Activated naive CD4-positive, alpha-beta T cell treated with anti-CD3 and anti-CD28 coated beads, Interleukin-2, amount 10 ng/mL, durations not matched to agents 7 days and 5 days (primary cell): ENCODE data around the gene CALN1.

ENCODE experiments used
- CTCF ChIA-PET: fragments of 350-600 bp; sonication (Branson Sonifier 250); formaldehyde crosslinking; loops from one replicate; lab custom pipeline; 2021; ENCODE audit warnings: antibody characterized with exemption; lab: Charles Lee
- DNase-seq: peaks from one replicate; pipeline ENCODE4 v3.0.0-alpha.2; 2020
- H3K27ac Mint-ChIP-seq: one replicate; pipeline ENCODE4 v1.8.0; 2021; ENCODE audit warnings: mild to moderate bottlenecking, moderate library complexity, mixed read lengths
- H3K27me3 Mint-ChIP-seq: one replicate; pipeline ENCODE4 v1.8.0; 2021; ENCODE audit warnings: mild to moderate bottlenecking, mixed read lengths
- H3K36me3 Mint-ChIP-seq: one replicate; pipeline ENCODE4 v1.8.0; 2021; ENCODE audit warnings: mixed read lengths
- H3K4me1 Mint-ChIP-seq: one replicate; pipeline ENCODE4 v1.8.0; 2021; ENCODE audit warnings: mixed read lengths
- H3K4me3 Mint-ChIP-seq: one replicate; pipeline ENCODE4 v1.8.0; 2021; ENCODE audit warnings: mild to moderate bottlenecking, moderate library complexity, mixed read lengths
- H3K9me3 Mint-ChIP-seq: one replicate; pipeline ENCODE4 v1.8.0; 2021; ENCODE audit warnings: mixed read lengths

Gene CALN1

DNA sequence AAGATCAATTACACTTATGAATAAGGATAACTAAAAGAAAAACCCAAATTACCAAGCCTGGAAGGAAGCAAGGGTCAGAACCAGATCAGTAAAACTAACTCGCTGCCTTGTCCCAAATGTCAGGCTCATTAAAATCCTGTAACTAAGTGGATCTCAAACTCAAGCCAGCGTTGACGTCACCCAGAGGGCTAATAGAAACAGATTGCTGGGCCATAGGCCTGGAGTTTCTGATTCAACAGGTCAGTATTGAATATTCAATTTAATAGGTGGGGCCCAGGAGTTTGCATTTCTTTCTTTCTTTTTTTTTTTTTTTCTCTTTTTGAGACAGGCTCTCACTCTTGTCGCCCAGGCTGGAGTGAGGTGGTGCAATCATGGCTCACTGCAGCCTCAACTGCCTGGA, 397.0 kb downstream of the CALN1 start:
- H3K27ac Mint-ChIP-seq = no peak overlapping the region
- DNase-seq = no peak
- H3K27me3 Mint-ChIP-seq = no peaks in the 10 kb centered on the region
- H3K4me3 Mint-ChIP-seq = no peak overlapping the region
- CTCF ChIA-PET = no interaction called here
- peaks cover 8% of the 10 kb centered on the region for H3K9me3 Mint-ChIP-seq
- H3K36me3 Mint-ChIP-seq = no peaks in the 10 kb centered on the region
- no peaks in the 10 kb centered on the region for H3K4me1 Mint-ChIP-seq

DNA sequence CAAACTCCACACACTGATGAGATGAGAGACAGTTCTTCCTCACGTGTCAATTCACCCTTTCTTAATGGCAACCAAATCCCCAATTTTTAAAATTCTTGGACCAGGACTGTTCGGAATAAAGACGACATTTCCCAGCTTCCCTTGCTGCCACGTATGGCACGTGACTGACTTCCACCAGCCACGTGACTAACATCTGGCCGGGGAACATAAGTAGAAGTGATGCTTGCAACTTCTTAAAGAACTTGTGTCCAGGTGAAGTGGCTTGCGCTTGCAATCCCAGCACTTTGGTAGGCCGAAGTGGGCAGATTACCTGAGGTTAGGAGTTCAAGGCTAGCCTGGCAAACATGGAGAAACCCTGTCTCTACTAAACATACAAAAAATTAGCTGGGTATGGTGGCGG, 405.1 kb downstream of the CALN1 start:
- no peaks in the 10 kb centered on the region for H3K36me3 Mint-ChIP-seq
- no peak overlapping the region for H3K27ac Mint-ChIP-seq
- H3K9me3 Mint-ChIP-seq = peaks cover 10% of the 10 kb centered on the region
- no peaks in the 10 kb centered on the region for H3K27me3 Mint-ChIP-seq
- H3K4me1 Mint-ChIP-seq = no peaks in the 10 kb centered on the region
- no peak for DNase-seq
- no peak overlapping the region for H3K4me3 Mint-ChIP-seq
- CTCF ChIA-PET = no interaction called here

DNA sequence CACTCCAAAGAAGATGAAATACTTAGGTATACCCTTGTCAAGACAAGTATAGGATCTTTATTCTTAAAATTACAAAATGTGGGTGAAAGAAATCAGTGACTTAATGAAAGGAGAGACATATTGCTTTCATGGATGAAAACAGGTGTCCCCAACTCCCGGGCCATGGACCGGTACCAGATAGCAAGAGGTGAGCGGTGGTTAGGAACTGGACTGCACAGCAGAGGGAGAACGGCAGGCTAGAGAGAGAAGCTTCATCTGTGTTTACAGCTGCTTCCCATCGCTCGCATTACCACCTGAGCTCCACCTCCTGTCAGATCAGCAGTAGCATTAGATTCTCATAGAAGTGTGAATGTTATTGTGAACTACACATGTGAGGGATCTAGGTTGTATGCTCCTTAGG, 408.9 kb downstream of the CALN1 start:
- DNase-seq = no peak
- no peak overlapping the region for H3K27ac Mint-ChIP-seq
- no peaks in the 10 kb centered on the region for H3K27me3 Mint-ChIP-seq
- H3K4me3 Mint-ChIP-seq = no peak overlapping the region
- CTCF ChIA-PET = no interaction called here
- no peaks in the 10 kb centered on the region for H3K36me3 Mint-ChIP-seq
- H3K9me3 Mint-ChIP-seq = peaks cover 4% of the 10 kb centered on the region
- no peaks in the 10 kb centered on the region for H3K4me1 Mint-ChIP-seq

DNA sequence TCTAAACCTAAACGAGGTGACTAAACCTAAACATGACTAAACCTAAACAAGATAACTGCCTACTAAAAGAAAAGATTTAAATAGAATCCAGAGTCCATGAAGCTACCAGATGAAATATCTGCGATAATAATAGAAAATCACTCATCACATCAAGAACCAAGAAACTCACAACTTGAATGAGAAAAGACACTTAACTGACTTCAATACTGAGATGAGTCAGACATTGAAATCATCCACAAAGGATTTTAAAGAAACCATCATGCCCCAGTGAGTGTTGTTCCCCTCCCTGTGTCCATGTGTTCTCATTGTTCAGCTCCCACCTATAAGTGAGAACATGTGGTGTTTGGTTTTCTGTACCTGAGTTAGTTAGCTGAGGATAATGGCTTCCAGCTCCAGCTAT, 416.0 kb downstream of the CALN1 start:
- Mint-ChIP-seq H3K4me3 (no peak overlapping the region), H3K4me1 (no peaks in the 10 kb centered on the region), H3K36me3 (no peaks in the 10 kb centered on the region), H3K27me3 (no peaks in the 10 kb centered on the region), H3K27ac (no peak overlapping the region), H3K9me3 (peaks cover 10% of the 10 kb centered on the region)
- DNase-seq = no peak
- CTCF ChIA-PET = no interaction called here

DNA sequence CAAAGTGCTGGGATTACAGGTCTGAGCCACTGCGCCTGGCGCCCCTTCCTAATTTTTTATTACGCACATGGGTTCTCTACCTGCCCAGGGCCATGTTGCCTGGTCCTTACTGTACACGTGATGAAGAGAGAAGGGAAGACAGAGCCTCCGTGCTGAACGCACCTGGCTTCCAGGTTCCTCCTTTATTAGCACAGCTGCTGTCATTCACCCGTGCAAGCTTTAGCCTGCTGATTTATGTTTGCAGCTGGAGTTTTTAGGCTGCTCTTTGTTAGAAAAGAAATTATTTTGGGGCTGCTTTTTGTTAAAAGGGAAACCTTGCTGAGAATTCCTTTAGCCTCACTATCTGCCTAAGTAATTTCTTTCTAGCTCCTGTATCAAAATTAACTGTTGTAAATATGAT, 417.0 kb downstream of the CALN1 start:
- H3K4me1 Mint-ChIP-seq = no peaks in the 10 kb centered on the region
- no peak overlapping the region for H3K4me3 Mint-ChIP-seq
- CTCF ChIA-PET = no interaction called here
- no peak overlapping the region for H3K27ac Mint-ChIP-seq
- no peak for DNase-seq
- no peaks in the 10 kb centered on the region for H3K27me3 Mint-ChIP-seq
- peaks cover 13% of the 10 kb centered on the region for H3K9me3 Mint-ChIP-seq
- H3K36me3 Mint-ChIP-seq = no peaks in the 10 kb centered on the region

DNA sequence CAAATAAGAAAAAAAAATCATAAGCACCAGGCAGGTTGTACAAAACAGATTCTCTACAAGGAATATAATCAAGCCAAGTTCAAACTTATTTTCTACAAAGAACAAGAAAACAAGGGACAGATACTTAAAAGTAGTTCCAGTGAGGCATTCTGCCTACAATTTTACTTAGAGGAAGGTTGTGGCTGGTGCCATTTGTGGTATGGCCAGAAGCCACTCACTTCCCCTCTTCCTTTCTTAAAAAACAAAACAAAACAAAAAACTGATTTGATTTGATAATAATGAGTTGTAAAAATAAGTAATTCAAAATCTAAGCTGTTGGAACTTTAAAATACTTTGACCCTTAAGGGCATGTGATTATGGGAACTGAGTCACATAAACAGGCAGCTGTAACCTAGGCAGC, 420.6 kb downstream of the CALN1 start:
- no peak for DNase-seq
- Mint-ChIP-seq H3K36me3 (no peaks in the 10 kb centered on the region), H3K9me3 (peaks cover 18% of the 10 kb centered on the region), H3K4me1 (no peaks in the 10 kb centered on the region), H3K27me3 (no peaks in the 10 kb centered on the region), H3K27ac (no peak overlapping the region), H3K4me3 (no peak overlapping the region)
- CTCF ChIA-PET = no interaction called here

GRCh38 chr7:71990138-71990462, 422.0 kb downstream of the CALN1 start:
- CTCF ChIA-PET = no interaction called here
- Mint-ChIP-seq H3K27me3 (no peaks in the 10 kb centered on the region), H3K36me3 (no peaks in the 10 kb centered on the region), H3K27ac (no peak overlapping the region), H3K4me3 (no peak overlapping the region), H3K4me1 (no peaks in the 10 kb centered on the region), H3K9me3 (peaks cover 14% of the 10 kb centered on the region)
- no peak for DNase-seq

- Mint-ChIP-seq H3K36me3 (no peaks in the 10 kb centered on the region), H3K27ac (no peak overlapping the region), H3K27me3 (no peaks in the 10 kb centered on the region), H3K4me1 (no peaks in the 10 kb centered on the region), H3K4me3 (no peak overlapping the region), H3K9me3 (peaks cover 17% of the 10 kb centered on the region)
- DNase-seq = no peak
- CTCF ChIA-PET = no interaction called here
Observed at GRCh38 chr7:71988201-71988600, 423.9 kb downstream of the CALN1 start.

- Mint-ChIP-seq H3K27ac (no peak overlapping the region), H3K4me1 (no peaks in the 10 kb centered on the region), H3K9me3 (peaks cover 18% of the 10 kb centered on the region), H3K27me3 (no peaks in the 10 kb centered on the region), H3K4me3 (no peak overlapping the region), H3K36me3 (no peaks in the 10 kb centered on the region)
- no peak for DNase-seq
- CTCF ChIA-PET = no interaction called here
Observed at GRCh38 chr7:71987200-71987767, 424.9 kb downstream of the CALN1 start.

DNA sequence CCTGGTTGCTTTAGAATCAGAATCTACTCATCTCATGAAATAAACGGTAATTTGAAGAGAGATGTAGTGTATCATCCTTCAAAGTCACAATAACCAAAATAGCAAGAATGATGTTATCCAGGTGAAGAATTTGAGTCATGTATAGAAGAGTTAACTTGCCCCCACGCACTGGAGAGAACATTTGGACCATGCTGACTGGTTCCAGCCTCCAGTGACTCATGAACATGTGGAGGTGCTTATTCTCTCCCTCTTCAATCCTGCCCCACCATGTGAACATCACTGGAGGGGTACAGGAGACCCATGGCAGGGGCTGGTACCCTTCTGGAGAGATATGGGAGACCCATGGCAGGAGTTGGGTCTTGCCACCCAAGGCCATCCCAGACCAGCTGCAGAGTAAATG, 427.8 kb downstream of the CALN1 start:
- Mint-ChIP-seq H3K27ac (no peak overlapping the region), H3K4me1 (no peaks in the 10 kb centered on the region), H3K9me3 (peaks cover 17% of the 10 kb centered on the region), H3K36me3 (no peaks in the 10 kb centered on the region), H3K27me3 (no peaks in the 10 kb centered on the region), H3K4me3 (no peak overlapping the region)
- DNase-seq = no peak
- CTCF ChIA-PET = no interaction called here

DNA sequence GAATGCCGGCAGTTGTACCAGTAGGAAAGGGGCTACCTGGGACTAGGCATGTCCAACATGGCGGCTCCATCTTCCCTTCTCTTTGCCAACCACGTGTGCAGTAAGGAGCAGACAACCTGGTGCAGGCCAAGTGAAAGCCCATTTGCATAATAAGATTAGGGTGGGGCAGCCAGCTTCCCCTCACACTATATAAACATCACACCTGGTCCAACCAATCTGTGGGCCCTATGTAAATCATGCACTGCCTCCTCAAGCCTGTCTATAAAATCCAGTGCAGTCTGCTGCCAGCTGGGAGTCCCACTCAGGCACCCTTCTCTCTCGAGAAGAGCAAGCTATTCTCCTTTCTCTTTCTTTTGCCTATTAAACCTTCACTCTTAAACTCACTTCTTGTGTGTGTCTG, 429.3 kb downstream of the CALN1 start:
- Mint-ChIP-seq H3K9me3 (peaks cover 19% of the 10 kb centered on the region), H3K27ac (no peak overlapping the region), H3K4me3 (no peak overlapping the region), H3K27me3 (no peaks in the 10 kb centered on the region), H3K4me1 (no peaks in the 10 kb centered on the region), H3K36me3 (no peaks in the 10 kb centered on the region)
- CTCF ChIA-PET = no interaction called here
- DNase-seq = no peak

- CTCF ChIA-PET = no interaction called here
- H3K4me1 Mint-ChIP-seq = no peaks in the 10 kb centered on the region
- no peaks in the 10 kb centered on the region for H3K27me3 Mint-ChIP-seq
- peaks cover 14% of the 10 kb centered on the region for H3K9me3 Mint-ChIP-seq
- H3K36me3 Mint-ChIP-seq = no peaks in the 10 kb centered on the region
- no peak overlapping the region for H3K4me3 Mint-ChIP-seq
- DNase-seq = no peak
- H3K27ac Mint-ChIP-seq = no peak overlapping the region
Observed at GRCh38 chr7:71976645-71977044, 435.5 kb downstream of the CALN1 start.

DNA sequence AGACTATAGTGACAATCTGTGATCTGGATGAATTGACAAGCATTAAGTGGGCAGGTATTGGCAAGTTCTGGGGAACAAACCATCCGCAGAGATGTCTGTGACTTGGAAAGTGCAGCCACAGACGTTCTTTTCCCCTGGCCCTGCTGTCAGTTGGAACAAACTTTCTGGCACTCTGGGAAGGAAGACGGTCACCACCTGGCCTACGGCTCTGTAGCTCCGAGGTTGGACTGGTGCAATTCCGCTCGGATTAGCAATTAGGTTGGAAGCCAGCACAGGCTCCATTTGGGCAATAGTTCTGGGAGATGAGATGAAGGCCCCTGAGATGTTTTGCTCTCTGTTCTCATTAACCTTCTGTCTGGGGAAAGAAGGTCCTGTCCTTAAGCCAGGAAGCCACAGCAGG, 437.5 kb downstream of the CALN1 start:
- CTCF ChIA-PET = no interaction called here

DNA sequence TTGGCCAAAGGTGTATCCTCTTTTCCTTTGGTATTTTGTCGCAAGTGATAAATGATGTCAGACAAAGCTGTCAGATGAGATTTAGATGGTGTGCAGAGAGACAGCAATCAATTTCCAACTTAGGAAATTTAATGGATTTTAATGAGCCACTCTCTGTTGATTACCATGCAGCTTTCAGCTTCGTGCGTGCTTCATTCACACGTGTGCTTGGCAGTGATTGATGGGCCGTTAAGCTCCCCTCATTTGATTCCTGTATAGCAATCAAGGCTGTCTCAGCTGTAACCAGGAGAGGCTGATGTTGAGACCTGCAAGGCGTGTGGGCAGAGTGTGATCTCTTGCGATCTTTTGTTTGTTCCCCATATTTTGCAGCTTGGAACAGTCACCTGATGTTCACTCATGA, 439.6 kb downstream of the CALN1 start:
- no peak for DNase-seq
- Mint-ChIP-seq H3K4me1 (no peaks in the 10 kb centered on the region), H3K36me3 (no peaks in the 10 kb centered on the region), H3K9me3 (peaks cover 15% of the 10 kb centered on the region), H3K4me3 (no peak overlapping the region), H3K27me3 (no peaks in the 10 kb centered on the region), H3K27ac (no peak overlapping the region)
- CTCF ChIA-PET = no interaction called here

More for the DNA sequence above, 437.5 kb downstream of the CALN1 start:
- Mint-ChIP-seq H3K9me3 (peaks cover 12% of the 10 kb centered on the region), H3K27ac (no peak overlapping the region), H3K27me3 (no peaks in the 10 kb centered on the region), H3K4me1 (no peaks in the 10 kb centered on the region), H3K4me3 (no peak overlapping the region), H3K36me3 (no peaks in the 10 kb centered on the region)
- DNase-seq = no peak

- CTCF ChIA-PET = no interaction called here
- no peak for DNase-seq
- Mint-ChIP-seq H3K36me3 (no peaks in the 10 kb centered on the region), H3K4me1 (no peaks in the 10 kb centered on the region), H3K9me3 (peaks cover 11% of the 10 kb centered on the region), H3K27me3 (no peaks in the 10 kb centered on the region), H3K4me3 (no peak overlapping the region), H3K27ac (no peak overlapping the region)
Observed at GRCh38 chr7:71970725-71971124, 441.4 kb downstream of the CALN1 start.

DNA sequence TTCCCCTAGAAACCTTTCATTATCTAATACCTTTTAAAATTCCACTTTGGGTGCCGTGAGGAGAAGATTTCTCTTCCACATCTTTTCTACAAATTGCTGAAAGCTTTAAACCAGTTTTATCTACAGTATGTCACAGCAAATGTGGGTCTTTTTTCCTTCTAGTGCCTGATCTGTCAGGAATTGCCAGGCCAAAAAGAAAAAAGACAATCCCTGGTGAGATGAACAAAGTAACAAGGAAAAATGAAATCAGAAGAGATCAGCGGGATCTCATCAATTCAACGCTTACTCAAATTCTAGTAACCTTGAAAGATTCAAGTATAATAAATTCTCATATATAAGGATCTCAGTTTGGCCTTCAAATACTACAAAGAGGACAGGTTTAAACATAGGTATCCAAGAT, 449.5 kb downstream of the CALN1 start:
- Mint-ChIP-seq H3K27me3 (no peaks in the 10 kb centered on the region), H3K4me3 (no peak overlapping the region), H3K4me1 (no peaks in the 10 kb centered on the region), H3K36me3 (no peaks in the 10 kb centered on the region), H3K27ac (no peak overlapping the region), H3K9me3 (peaks cover 17% of the 10 kb centered on the region)
- no peak for DNase-seq
- CTCF ChIA-PET = no interaction called here
